ENCODE data around the gene CRY2. TPM values are rescaled to one million over a fixed set of nuclear protein-coding genes. Genes with fewer than 3 reads are reported as not detected.
"Not testable (repeated sequence)": the region's sequence is repeated elsewhere in the genome, so short reads cannot be mapped to it uniquely, and the experiment has no call there.

CRY2 gene
- polyA plus RNA-seq, 4 donors = 26.5 to 30.4 (median 29.1) TPM

DNA sequence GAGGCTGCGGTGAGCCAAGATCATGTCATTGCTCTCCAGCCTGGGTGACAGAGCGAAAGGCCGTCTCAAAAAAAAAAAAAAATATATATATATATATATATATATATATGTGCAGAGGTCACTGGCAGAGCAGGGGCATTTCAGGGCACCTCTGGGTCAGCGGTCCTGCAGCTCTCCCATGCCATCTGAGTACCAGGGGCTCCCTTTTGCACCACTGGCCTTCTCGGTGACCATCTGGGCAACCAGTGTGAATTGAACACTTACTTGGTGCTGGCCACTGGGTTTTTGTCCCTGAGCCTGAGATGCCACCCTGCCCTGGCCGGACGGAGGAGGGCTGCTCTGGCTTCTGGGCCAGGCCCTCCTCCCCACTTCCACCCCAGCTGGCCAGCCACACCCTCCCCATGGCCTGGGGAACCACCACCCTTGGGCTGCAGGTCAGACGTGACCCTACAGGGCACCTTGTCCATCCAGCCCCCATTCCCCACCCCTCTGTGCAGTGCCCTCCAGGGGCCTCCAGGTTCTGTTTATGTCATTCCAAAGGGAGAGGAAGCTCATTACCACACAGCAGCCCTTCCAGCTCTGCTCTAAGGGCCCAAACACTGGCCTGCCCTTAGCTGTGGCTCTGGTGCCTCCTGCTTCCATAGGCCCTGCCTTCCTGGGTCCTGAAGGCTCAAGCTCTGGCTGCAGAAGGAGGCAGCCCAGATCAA lies 48.4 kb downstream of the CRY2 start:
- no peak for DNase-seq (ENCODE audit: low read depth in 4 of 4, low spot score in 3 of 4)

GRCh38 chr11:45896422-45896984 lies 49.2 kb downstream of the CRY2 start:
- DNase-seq (ENCODE audit: low read depth in 4 of 4, low spot score in 3 of 4) = peak in 1 of 4 donors; percentile 65

DNA sequence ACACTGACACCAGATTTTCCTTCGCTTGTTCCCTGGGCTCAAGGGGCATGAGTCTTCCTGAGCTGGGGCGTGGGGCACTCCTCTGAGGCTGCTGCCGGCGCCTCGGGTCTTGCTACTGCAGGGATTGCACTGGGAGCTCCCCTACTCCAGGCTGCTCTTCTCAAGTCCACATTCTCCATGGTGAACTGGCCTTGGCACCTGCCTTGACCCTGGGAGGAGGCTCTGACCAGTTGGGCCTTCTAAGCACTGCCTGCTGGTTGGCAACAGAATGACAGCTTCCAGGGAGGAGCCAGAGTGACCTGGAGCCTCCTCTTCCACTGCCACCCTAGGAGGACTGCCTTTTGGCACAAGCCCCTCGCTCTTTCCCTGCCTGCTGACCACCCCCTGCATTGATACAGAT lies 50.3 kb downstream of the CRY2 start:
- DNase-seq (ENCODE audit: low read depth in 4 of 4, low spot score in 3 of 4) = no peak

DNA sequence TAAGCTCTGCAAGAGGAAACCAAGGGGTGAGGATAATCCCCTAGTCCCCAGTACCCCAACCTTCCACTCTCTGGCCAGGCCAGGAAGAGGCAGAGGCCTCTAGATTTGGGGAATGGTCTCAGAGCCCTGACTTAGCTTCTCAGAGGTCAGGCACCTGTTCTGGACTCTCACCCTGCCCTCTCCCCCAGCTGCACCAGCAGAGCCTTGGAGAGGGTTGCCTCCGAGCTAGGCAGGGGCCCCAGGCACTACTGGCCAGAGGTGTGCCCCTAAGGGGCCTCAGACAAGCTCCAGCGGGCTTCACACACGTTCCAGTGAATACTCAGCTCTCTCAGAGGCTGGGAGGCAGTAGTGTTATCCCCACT lies 51.8 kb downstream of the CRY2 start:
- DNase-seq (ENCODE audit: low read depth in 4 of 4, low spot score in 3 of 4) = no peak

DNA sequence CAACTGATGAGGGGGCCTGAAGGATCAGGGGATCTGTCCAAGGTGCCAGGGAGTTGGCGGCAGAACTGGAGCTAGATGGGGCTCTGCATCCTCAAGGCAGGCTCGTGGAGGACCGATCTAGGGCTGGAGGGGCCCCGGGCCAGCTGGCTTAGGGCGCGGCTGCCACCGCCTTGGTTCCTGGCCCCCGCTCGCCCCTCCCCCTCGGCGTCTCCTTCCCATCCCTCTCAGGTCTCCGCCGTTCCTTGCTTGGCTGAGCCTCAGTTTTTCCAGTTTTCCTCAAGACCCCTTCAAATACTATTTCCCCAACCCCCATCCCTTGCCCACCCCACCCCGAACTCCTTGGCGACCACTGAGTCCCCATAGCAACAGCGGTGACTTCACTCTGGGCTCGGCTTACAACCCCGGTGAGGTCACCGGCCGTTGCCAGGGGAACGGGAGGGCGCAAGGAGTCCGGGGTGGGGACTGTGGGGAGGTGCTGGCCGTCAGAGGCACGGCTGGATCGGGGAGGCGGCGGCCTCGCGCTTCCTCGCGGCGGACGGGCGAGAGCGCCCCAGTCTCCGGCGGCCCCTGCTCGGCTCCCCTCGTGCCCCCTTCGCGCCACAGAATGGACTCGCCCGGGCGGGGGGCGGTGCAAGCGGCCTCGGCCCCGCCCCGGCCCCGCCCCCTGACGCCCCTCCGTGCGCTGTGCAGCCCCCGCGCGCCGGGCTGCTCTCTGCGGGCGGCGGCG lies 52.3 kb downstream of the CRY2 start:
- peak in 3 of 4 donors; percentile 79 to 83 (median 83) for DNase-seq (ENCODE audit: low read depth in 4 of 4, low spot score in 3 of 4)

GRCh38 chr11:45900175-45900800 lies 53.0 kb downstream of the CRY2 start:
- DNase-seq (ENCODE audit: low read depth in 4 of 4, low spot score in 3 of 4) = not testable (repeated sequence)

GRCh38 chr11:45900916-45901617 lies 53.8 kb downstream of the CRY2 start:
- no peak for DNase-seq (ENCODE audit: low read depth in 4 of 4, low spot score in 3 of 4)

- no peak for DNase-seq (ENCODE audit: low read depth in 4 of 4, low spot score in 3 of 4)
These were observed 54.4 kb downstream of the CRY2 start for GRCh38 chr11:45901626-45902025.

DNA sequence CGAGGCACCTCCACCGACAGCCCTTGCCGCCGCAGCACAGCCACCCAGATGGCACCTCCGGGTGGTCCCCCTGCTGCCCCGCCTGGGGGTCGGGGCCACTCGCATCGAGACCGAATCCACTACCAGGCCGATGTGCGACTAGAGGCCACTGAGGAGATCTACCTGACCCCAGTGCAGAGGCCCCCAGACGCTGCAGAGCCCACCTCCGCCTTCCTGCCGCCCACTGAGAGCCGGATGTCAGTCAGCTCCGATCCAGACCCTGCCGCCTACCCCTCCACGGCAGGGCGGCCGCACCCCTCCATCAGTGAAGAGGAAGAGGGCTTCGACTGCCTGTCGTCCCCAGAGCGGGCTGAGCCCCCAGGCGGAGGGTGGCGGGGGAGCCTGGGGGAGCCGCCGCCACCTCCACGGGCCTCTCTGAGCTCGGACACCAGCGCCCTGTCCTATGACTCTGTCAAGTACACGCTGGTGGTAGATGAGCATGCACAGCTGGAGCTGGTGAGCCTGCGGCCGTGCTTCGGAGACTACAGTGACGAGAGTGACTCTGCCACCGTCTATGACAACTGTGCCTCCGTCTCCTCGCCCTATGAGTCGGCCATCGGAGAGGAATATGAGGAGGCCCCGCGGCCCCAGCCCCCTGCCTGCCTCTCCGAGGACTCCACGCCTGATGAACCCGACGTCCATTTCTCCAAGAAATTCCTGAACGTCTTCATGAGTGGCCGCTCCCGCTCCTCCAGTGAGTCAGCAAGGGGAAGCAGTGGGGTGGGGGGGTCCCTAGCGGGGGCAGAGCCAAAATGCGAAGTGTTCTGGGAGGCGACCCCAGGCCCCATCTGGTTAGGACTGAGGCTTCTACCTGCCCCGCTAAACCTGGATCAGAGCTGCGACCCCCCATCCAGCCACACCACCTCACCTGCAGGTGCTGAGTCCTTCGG lies 55.4 kb downstream of the CRY2 start:
- DNase-seq (ENCODE audit: low read depth in 4 of 4, low spot score in 3 of 4) = no peak

DNA sequence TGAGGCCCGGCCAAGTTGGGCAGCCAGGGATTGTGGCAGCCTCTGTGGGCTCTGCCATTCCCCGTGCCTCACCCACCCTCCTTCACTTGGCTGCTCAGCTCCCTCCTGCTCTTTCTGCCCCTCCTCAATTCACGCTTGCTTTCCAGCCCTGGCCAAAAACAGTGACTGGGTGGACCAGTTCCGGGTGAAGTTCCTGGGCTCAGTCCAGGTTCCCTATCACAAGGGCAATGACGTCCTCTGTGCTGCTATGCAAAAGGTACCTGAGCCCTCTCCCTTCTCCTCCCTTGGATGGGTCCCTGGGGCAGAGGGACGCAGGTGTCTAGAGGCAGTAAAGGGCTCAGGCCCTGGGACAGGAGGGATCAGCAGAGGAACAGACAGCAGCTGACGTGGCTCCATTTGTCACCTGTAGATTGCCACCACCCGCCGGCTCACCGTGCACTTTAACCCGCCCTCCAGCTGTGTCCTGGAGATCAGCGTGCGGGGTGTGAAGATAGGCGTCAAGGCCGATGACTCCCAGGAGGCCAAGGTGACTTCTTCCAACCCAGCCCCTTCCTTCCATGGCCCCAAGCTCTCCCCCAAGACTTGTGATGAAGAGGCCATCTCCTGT lies 57.1 kb downstream of the CRY2 start:
- DNase-seq (ENCODE audit: low read depth in 4 of 4, low spot score in 3 of 4) = no peak

DNA sequence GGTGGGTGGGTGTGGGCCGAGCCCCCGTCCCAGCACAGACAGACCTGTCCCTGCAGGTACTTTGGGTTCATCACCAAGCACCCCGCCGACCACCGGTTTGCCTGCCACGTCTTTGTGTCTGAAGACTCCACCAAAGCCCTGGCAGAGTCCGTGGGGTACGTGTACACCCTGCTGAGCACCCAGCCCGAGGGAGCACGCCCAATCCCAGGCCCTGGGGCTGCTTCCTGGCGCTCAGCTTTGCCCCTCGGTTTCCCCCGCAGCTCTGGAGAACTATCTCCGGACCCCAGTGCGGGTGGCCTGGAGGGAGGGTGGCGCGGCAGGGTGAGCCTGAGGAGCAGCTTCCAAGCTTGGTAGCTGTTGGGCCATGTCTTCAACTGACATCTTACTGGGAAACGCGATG lies 57.8 kb downstream of the CRY2 start:
- no peak for DNase-seq (ENCODE audit: low read depth in 4 of 4, low spot score in 3 of 4)

DNA sequence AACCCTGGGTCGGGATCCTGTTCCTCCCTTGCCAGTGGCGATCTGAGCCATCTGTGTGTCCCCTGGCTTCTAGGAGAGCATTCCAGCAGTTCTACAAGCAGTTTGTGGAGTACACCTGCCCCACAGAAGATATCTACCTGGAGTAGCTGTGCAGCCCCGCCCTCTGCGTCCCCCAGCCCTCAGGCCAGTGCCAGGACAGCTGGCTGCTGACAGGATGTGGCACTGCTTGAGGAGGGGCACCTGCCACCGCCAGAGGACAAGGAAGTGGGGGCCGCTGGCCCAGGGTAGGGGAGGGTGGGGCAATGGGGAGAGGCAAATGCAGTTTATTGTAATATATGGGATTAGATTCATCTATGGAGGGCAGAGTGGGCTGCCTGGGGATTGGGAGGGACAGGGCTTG lies 58.3 kb downstream of the CRY2 start:
- not testable (repeated sequence) for DNase-seq (ENCODE audit: low read depth in 4 of 4, low spot score in 3 of 4)

GRCh38 chr11:45906096-45906682 lies 58.9 kb downstream of the CRY2 start:
- no peak for DNase-seq (ENCODE audit: low read depth in 4 of 4, low spot score in 3 of 4)

GRCh38 chr11:45906965-45907611 lies 59.8 kb downstream of the CRY2 start, which contains the start of gene FREY1:
FREY1 (minus strand) TSS chr11:45907271; CDS start chr11:45907245, 26 bp downstream.
- DNase-seq (ENCODE audit: low read depth in 4 of 4, low spot score in 3 of 4) = no peak

DNA sequence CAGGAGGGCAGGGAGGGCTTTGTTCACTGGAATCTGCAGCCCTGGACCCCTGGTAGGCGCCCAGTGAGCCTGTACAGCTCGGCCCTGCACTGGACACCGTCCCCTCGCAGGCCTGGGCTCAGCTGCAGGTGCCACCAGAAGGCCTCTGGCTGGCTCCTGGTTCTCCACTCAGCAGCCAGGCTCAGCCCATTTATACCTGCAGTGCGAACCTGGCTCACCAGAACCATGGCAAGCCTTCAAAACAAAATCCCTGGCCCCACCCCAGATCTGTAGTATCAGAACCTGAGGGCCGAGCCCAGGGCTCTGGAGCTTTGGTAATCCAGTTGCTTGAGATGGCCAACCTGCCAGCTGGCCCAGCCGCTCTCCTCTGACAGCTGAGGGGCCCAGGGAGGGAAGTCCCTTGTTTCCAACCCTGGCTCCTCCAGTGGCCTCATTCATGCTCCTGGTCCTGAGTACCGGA lies 60.7 kb downstream of the CRY2 start:
- no peak for DNase-seq (ENCODE audit: low read depth in 4 of 4, low spot score in 3 of 4)

DNA sequence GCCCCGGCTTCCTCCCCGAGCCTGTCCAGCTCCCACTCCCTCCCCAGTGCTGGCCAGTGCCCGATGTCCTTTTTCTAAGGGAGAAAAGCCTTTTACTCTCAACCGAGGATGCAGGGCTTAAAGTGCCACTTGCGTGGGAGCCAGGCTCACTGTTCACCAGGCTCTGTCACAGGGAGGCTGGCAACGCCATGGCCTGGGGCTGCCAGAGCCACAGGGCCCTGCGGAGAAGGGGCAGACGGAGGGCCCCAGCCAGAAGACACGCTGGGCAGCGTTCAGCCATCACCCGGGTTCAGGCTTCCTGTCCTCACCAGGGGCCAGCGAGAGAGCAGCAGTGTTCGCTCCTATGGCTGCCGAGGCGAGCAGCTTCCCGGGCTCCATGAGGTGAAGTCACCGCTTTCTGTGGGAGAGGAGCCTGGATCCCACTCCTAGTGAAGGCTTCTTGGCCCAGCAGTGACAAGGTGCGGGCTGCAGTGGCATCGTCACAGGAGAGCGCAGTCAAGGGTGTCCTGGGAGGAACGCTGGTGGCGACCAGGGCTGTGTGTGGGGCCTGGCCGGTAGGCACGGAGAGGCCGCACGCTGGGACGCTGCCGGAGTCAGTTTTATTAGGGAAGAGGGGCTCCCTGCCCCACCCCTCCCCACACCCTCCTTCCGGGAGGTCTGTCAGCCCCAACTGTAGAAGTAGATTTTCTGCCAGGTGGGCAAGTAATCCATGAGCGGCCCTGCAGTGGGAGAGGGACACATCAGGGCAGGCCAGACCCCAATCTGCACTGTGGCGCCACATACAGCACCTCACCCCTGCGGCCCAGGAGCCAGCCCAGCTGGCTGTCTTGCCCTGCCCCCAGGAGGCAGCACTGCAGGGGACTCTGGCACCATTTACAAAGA lies 62.6 kb downstream of the CRY2 start:
- DNase-seq (ENCODE audit: low read depth in 4 of 4, low spot score in 3 of 4) = no peak

DNA sequence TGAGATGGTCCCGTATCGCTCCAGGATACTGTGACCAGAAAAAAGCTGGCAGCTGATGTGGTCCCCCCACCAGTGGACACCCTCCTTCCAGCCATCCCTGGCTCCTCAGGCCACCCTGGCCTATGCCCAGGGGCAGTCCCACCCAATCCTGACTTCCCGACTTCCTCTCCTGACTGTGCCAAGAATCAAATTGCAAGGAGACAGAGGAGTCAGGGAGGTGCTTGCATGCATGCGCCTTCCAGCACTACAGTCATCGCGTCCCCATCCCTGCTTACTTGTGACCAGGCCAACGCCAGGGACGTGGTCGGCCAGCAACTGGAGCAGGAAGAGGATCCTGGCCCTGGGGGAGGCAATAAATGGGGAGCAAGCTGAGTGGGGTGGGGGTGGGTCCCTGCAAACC lies 63.3 kb downstream of the CRY2 start:
- DNase-seq (ENCODE audit: low read depth in 4 of 4, low spot score in 3 of 4) = no peak

All from right renal pelvis (tissue), 4 donors.